ENCODE results near the gene PPFIBP2. TPM values are rescaled to one million over a fixed set of nuclear protein-coding genes. Genes with fewer than 3 reads are reported as not detected.

The PPFIBP2 gene
- total RNA-seq, 2 experiments from 2014 or later = 18.6 to 18.7 TPM

DNA sequence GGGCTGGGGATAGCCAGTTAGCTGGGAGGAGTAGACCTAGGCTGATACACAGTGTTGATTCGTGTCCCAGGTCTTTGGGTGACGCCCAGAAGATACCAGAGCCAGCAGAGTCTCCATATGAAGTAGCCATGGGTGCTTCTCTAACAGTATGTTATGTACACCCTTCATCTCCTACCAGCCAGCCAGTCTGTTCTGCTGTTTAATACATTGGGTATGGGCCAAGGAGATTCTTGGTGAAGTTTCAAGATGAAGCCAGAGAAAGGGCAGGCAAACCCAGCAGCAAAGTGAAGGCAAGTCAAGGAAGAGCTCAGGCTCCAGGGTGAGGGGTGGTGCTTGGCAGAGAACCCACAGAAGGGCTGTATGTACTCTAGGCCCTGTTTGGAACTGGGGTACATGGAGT, 56.4 kb downstream of the PPFIBP2 start:
- H3K27ac Mint-ChIP-seq = no peak overlapping the region

GRCh38 chr11:7570938-7571521, 57.2 kb downstream of the PPFIBP2 start:
- H3K4me3 Mint-ChIP-seq = no peak overlapping the region
- DNase-seq = no peak
- peaks cover 21% of the 10 kb centered on the region for H3K4me1 Mint-ChIP-seq
- peaks cover 25% of the 10 kb centered on the region for H3K36me3 Mint-ChIP-seq
- H3K27me3 Mint-ChIP-seq = no peaks in the 10 kb centered on the region
- H3K27ac Mint-ChIP-seq = no peak overlapping the region
- peaks cover 3% of the 10 kb centered on the region for H3K9me3 Mint-ChIP-seq

More for the DNA sequence above, 56.4 kb downstream of the PPFIBP2 start:
- H3K4me3 Mint-ChIP-seq = no peak overlapping the region
- peaks cover 14% of the 10 kb centered on the region for H3K4me1 Mint-ChIP-seq
- H3K36me3 Mint-ChIP-seq = peaks cover 28% of the 10 kb centered on the region
- peaks cover 3% of the 10 kb centered on the region for H3K9me3 Mint-ChIP-seq
- no peaks in the 10 kb centered on the region for H3K27me3 Mint-ChIP-seq
- no peak for DNase-seq

GRCh38 chr11:7571640-7572000, 57.8 kb downstream of the PPFIBP2 start:
- H3K36me3 Mint-ChIP-seq = peaks cover 22% of the 10 kb centered on the region
- H3K4me3 Mint-ChIP-seq = no peak overlapping the region
- DNase-seq = peak; percentile 10
- H3K27ac Mint-ChIP-seq = no peak overlapping the region
- no peaks in the 10 kb centered on the region for H3K27me3 Mint-ChIP-seq
- peaks cover 3% of the 10 kb centered on the region for H3K9me3 Mint-ChIP-seq
- H3K4me1 Mint-ChIP-seq = peaks cover 27% of the 10 kb centered on the region

DNA sequence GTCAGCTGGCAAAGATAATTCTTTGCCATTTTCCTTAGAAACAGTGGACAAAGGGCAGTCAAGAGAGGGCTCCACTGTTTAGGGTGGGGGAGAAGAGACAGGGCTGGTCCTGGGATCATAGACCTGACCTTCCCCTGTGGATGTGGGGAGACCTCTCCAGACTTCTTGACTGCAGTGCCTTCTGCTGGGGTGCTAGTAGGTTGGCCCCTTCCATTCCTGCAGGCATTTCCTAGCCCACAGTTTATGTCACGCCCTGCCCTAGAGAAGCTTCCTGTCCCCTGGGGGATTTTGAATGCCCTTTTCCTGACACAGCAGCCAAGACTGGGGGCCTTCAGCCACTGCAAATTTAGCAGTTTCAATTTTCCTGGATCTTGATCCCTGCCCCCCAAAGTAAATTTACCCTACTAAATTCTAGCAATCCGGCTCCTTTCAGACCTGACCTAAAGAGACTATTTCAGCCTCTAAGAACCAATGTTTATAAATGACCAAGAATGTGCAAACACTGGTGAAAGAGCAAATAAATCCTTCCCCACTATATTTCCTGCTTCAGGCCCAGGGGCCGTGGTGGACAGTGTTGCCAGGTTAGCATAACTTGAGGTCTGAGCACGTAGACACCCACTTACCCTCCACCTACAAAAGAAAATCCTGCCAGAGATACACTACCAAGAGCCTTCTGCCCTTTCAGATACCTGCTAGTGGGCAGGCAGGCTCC, 58.4 kb downstream of the PPFIBP2 start:
- H3K9me3 Mint-ChIP-seq = peaks cover 3% of the 10 kb centered on the region
- no peak for DNase-seq
- no peak overlapping the region for H3K27ac Mint-ChIP-seq
- H3K4me3 Mint-ChIP-seq = no peak overlapping the region
- peaks cover 2% of the 10 kb centered on the region for H3K27me3 Mint-ChIP-seq
- peaks cover 32% of the 10 kb centered on the region for H3K4me1 Mint-ChIP-seq
- peaks cover 19% of the 10 kb centered on the region for H3K36me3 Mint-ChIP-seq

DNA sequence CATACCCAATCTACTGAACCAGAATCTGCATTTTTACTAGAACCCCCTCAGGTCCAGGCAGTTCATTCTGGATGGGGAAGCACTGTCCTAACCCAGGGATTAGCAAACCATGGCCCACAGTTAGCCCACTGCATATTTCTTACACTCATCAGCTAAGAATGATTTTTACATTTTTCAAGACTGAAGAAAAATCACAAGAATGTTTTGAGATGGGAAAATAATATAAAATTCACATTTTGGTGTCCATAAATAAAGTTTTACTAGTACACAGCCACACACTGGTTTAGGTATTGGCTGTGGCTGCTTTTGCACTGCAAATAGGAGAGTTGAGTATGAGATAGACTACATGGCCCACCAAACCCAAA, 59.4 kb downstream of the PPFIBP2 start:
- H3K4me1 Mint-ChIP-seq = peaks cover 42% of the 10 kb centered on the region
- H3K27me3 Mint-ChIP-seq = peaks cover 9% of the 10 kb centered on the region
- H3K4me3 Mint-ChIP-seq = no peak overlapping the region

GRCh38 chr11:7573558-7574296, 59.9 kb downstream of the PPFIBP2 start:
- Mint-ChIP-seq H3K27me3 (peaks cover 15% of the 10 kb centered on the region), H3K9me3 (no peaks in the 10 kb centered on the region), H3K4me1 (peaks cover 48% of the 10 kb centered on the region), H3K4me3 (no peak overlapping the region), H3K36me3 (peaks cover 4% of the 10 kb centered on the region), H3K27ac (no peak overlapping the region)
- DNase-seq = no peak

More for the DNA sequence above, 59.4 kb downstream of the PPFIBP2 start:
- Mint-ChIP-seq H3K27ac (no peak overlapping the region), H3K36me3 (peaks cover 9% of the 10 kb centered on the region), H3K9me3 (peaks cover under 1% of the 10 kb centered on the region)
- DNase-seq = no peak

DNA sequence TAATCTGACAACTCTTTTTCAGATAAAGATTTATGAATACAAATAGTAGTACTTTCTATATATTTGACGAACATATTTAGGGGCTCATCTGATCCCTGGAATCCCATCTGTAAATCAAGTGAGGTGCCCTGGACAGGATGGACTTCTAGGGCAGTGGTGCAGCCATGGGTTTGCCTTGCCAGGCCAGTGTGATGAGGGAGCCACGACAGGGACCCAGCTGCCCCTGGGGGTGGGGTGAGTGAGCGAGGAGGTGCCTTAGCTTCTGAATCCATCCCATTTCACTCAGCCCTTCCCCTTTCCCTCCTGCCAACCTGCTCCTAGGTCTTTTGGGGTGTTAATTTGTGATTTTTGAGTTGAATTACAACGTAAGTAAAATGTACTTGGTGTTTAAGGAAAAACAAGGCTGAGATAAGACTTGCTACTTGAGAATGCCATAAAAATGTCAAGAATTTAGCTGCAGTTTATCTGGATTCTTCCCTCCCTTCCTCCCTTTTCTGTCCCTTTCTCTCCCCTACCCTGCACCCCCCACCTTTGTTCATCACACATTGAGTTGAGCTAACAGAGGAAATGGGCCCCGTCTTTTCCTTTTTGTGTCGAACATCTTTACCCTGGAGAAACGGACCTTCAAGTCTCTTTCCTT, 60.8 kb downstream of the PPFIBP2 start:
- H3K4me1 Mint-ChIP-seq = peaks cover 54% of the 10 kb centered on the region
- peaks cover 3% of the 10 kb centered on the region for H3K36me3 Mint-ChIP-seq
- DNase-seq = no peak
- peaks cover 16% of the 10 kb centered on the region for H3K27me3 Mint-ChIP-seq
- no peaks in the 10 kb centered on the region for H3K9me3 Mint-ChIP-seq
- H3K4me3 Mint-ChIP-seq = no peak overlapping the region
- H3K27ac Mint-ChIP-seq = no peak overlapping the region

DNA sequence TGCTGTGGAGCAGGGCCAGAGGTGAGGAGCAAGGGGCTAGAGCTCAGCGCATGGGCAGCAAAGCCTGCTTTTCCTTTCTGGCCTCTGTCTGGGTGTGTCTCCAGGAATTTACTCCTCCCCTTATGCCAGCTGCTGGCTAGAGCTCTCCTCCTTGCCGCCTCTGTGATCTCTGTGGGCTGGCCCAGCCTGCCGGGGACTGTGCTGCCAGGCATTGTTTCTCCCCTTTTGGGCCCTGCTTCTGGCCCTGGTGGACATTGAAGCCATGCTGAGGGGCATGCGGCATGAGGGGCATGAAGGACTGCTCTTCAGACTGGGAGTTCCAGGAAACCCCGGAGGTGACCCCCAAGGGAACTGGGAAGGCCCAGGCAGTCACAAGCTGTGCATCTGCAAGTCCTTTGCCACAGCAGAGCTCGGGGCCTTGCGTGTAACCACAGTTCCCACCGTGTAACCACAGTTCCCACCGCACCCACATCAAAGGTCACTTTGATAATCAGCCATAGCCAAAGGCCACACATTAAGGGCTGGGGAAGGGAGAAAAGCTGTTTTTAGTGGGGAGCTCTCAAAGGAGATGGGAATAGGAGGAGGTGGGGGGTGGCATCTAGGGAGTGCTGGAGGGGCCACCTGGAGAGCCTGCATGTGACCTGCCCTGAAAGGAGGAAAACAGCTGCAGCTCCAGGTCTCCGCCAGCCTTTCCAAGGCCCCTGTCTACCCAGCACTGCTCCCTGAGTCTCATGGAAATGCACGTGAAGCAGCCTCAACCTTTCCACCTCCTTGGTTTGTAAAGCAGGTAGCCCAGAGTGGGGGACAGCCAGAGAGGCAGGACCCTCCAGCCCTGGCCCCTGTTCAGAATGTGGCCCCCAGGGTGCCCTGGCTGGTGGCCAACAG, 62.3 kb downstream of the PPFIBP2 start:
- no peaks in the 10 kb centered on the region for H3K9me3 Mint-ChIP-seq
- peaks cover 59% of the 10 kb centered on the region for H3K4me1 Mint-ChIP-seq
- DNase-seq = peak; percentile 34
- peak overlapping the region; percentile 22 for H3K27ac Mint-ChIP-seq
- peaks cover 5% of the 10 kb centered on the region for H3K36me3 Mint-ChIP-seq
- no peak overlapping the region for H3K4me3 Mint-ChIP-seq
- H3K27me3 Mint-ChIP-seq = peaks cover 16% of the 10 kb centered on the region

DNA sequence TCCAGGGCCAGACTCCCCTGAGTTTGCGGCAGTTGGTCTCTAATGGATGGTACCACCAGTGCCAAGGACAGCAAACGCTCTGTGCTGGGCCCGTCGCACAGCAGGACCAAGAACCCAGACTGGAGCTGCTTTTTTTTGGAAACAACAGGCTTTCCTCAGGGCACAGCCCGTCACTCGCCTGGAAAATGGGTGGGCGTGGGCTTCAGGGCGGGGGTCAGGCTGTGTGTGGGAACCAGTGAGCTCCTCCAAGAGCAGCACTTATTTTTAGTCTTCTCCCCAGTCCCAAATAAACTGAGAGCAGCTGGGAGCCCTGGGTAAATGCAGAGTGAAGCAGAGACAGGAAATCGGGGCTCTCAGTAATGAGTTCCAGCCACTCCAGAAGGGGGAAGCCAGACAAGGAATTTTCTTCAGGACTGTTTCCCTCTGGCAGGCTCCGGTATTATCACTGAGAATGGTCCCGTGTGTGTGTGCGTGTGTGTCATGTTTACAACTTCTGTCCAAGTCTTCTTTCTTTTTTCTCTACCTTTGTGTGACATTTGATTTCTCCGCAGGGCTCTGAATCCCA, 63.0 kb downstream of the PPFIBP2 start:
- no peak for DNase-seq
- peaks cover 5% of the 10 kb centered on the region for H3K36me3 Mint-ChIP-seq
- no peaks in the 10 kb centered on the region for H3K9me3 Mint-ChIP-seq
- peaks cover 55% of the 10 kb centered on the region for H3K4me1 Mint-ChIP-seq
- no peak overlapping the region for H3K4me3 Mint-ChIP-seq
- H3K27ac Mint-ChIP-seq = no peak overlapping the region
- H3K27me3 Mint-ChIP-seq = peaks cover 16% of the 10 kb centered on the region

- H3K36me3 Mint-ChIP-seq = peaks cover 5% of the 10 kb centered on the region
- peaks cover 57% of the 10 kb centered on the region for H3K4me1 Mint-ChIP-seq
- no peaks in the 10 kb centered on the region for H3K9me3 Mint-ChIP-seq
- no peak overlapping the region for H3K27ac Mint-ChIP-seq
- peaks cover 16% of the 10 kb centered on the region for H3K27me3 Mint-ChIP-seq
- peak overlapping the region; percentile 15 for H3K4me3 Mint-ChIP-seq
- no peak for DNase-seq
These were observed 63.7 kb downstream of the PPFIBP2 start for GRCh38 chr11:7577291-7578190.

DNA sequence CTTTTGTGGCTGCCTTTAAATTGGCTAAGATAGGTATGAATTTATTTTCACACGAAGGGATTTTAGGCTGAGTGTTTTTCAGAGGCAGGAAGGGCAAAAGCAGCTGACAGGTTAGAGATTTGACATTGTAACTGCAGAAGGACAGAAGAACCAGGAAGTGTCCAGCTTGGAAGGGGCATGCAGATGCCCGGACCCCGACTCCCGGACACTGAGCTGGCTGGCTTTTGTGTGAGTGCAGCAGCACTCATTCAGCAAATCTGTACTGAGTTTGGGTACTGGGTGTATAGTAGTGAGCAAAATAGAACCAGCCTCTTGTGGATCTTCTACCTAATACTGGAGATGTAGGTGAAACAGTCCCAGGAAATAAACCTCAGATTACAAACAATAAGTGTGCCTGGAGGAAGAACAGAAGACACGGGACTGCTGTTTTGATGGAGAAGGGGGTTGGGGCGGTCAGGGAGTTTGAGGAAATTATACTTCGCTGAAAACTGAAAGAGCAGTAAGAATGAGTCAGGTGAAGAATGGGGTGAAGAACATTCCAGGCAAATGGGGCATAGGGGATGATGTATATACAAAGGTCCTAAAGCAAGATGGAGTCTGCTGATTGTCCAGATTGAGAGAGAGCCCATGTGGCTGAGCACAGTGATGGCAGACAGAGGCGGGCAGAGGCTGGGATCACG, 64.6 kb downstream of the PPFIBP2 start:
- Mint-ChIP-seq H3K9me3 (no peaks in the 10 kb centered on the region), H3K4me3 (no peak overlapping the region), H3K4me1 (peaks cover 65% of the 10 kb centered on the region), H3K27ac (no peak overlapping the region), H3K36me3 (peaks cover 7% of the 10 kb centered on the region), H3K27me3 (peaks cover 16% of the 10 kb centered on the region)
- no peak for DNase-seq

- H3K27me3 Mint-ChIP-seq = peaks cover 16% of the 10 kb centered on the region
- H3K4me1 Mint-ChIP-seq = peaks cover 67% of the 10 kb centered on the region
- no peak overlapping the region for H3K27ac Mint-ChIP-seq
- peaks cover 4% of the 10 kb centered on the region for H3K36me3 Mint-ChIP-seq
- DNase-seq = no peak
- no peak overlapping the region for H3K4me3 Mint-ChIP-seq
- no peaks in the 10 kb centered on the region for H3K9me3 Mint-ChIP-seq
These were observed 65.6 kb downstream of the PPFIBP2 start for GRCh38 chr11:7579361-7579791.

GRCh38 chr11:7581021-7581590, 67.3 kb downstream of the PPFIBP2 start:
- H3K9me3 Mint-ChIP-seq = no peaks in the 10 kb centered on the region
- H3K4me3 Mint-ChIP-seq = no peak overlapping the region
- H3K27ac Mint-ChIP-seq = no peak overlapping the region
- peaks cover 53% of the 10 kb centered on the region for H3K4me1 Mint-ChIP-seq
- peaks cover 16% of the 10 kb centered on the region for H3K27me3 Mint-ChIP-seq
- peaks cover 4% of the 10 kb centered on the region for H3K36me3 Mint-ChIP-seq
- no peak for DNase-seq
